ENCODE measurements around the gene TMEM87B.

DNA sequence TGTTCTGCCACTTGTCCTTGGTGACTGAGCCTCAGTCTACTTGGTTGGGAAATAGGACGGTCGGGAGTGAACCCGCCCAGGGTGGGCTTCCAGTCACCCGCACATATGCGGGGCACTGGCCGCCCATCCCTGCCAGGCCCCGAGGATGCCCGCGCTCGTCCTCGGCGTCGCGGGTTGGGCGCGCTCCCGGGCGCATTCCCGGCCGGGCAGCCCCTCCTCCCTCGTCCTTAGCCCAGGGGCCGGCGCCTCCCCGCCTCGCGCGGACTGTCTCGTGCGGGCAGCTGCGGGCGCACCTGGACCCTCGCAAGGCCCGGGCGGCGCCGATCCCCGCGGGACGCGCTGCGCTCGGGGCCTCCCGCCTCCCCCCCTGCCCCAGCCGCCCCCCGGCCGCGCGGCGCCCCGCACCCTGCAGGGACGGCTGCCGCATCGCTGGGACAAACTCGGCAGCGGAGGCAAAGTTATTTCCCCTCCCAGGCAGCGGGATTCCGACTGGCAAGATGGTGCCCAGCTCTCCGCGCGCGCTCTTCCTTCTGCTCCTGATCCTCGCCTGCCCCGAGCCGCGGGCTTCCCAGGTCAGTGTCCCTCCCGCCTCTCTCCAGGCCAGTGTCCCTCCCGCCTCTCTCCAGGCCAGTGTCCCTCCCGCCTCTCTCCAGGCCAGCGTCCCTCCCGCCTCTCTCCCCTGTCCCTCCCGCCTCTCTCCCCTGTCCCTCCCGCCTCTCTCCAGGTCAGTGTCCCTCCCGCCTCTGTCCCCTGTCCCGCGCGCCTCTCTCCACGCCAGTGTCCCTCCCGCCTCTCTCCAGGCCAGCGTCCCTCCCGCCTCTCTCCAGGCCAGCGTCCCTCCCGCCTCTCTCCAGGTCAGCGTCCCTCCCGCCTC lies 83.3 kb downstream of the TMEM87B start, which contains the start of gene FBLN7:
- TF ChIP-seq, protein P1, sequence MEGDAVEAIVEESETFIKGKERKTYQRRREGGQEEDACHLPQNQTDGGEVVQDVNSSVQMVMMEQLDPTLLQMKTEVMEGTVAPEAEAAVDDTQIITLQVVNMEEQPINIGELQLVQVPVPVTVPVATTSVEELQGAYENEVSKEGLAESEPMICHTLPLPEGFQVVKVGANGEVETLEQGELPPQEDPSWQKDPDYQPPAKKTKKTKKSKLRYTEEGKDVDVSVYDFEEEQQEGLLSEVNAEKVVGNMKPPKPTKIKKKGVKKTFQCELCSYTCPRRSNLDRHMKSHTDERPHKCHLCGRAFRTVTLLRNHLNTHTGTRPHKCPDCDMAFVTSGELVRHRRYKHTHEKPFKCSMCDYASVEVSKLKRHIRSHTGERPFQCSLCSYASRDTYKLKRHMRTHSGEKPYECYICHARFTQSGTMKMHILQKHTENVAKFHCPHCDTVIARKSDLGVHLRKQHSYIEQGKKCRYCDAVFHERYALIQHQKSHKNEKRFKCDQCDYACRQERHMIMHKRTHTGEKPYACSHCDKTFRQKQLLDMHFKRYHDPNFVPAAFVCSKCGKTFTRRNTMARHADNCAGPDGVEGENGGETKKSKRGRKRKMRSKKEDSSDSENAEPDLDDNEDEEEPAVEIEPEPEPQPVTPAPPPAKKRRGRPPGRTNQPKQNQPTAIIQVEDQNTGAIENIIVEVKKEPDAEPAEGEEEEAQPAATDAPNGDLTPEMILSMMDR (IDR thresholded peaks at IDR 0.05), result no peak
- TF ChIP-seq EP300 (IDR thresholded peaks at IDR 0.05), result no peak
